ENCODE results near the gene OBSL1.

OBSL1 gene

GRCh38 chr2:219571311-219572236 lies at the start of gene OBSL1:
Gene OBSL1, minus strand, starts transcription at chr2:219571539. Its CDS starts 307 bp downstream, at chr2:219571232.
- no peak for DNase-seq (ENCODE audit: low read depth in 3 of 3)

- no peak for DNase-seq (ENCODE audit: low read depth in 3 of 3)
These were observed 49.2 kb upstream of the OBSL1 start for GRCh38 chr2:219620546-219620945.

- no peak for DNase-seq (ENCODE audit: low read depth in 3 of 3)
These were observed 47.9 kb upstream of the OBSL1 start for GRCh38 chr2:219619235-219619634.

- no peak for DNase-seq (ENCODE audit: low read depth in 3 of 3)
These were observed 47.4 kb upstream of the OBSL1 start for GRCh38 chr2:219618733-219619122.

GRCh38 chr2:219616550-219616949 lies 45.2 kb upstream of the OBSL1 start:
- no peak for DNase-seq (ENCODE audit: low read depth in 3 of 3)

GRCh38 chr2:219615894-219616293 lies 44.6 kb upstream of the OBSL1 start:
- no peak for DNase-seq (ENCODE audit: low read depth in 3 of 3)

- DNase-seq (ENCODE audit: low read depth in 3 of 3), result no peak
These were observed 43.7 kb upstream of the OBSL1 start for GRCh38 chr2:219615036-219615435.

GRCh38 chr2:219614076-219614860 lies 42.9 kb upstream of the OBSL1 start:
- no peak for DNase-seq (ENCODE audit: low read depth in 3 of 3)

- no peak for DNase-seq (ENCODE audit: low read depth in 3 of 3)
These were observed 42.2 kb upstream of the OBSL1 start for GRCh38 chr2:219613461-219614070.

- DNase-seq (ENCODE audit: low read depth in 3 of 3), result no peak
These were observed 41.4 kb upstream of the OBSL1 start for GRCh38 chr2:219612577-219613286.

GRCh38 chr2:219611866-219612576 lies 40.7 kb upstream of the OBSL1 start:
- DNase-seq (ENCODE audit: low read depth in 3 of 3), result no peak

GRCh38 chr2:219611306-219611705 lies 40.0 kb upstream of the OBSL1 start:
- DNase-seq (ENCODE audit: low read depth in 3 of 3), result no peak

- no peak for DNase-seq (ENCODE audit: low read depth in 3 of 3)
These were observed 37.9 kb upstream of the OBSL1 start for GRCh38 chr2:219609149-219609750.

GRCh38 chr2:219608399-219608964 lies 37.1 kb upstream of the OBSL1 start:
- no peak for DNase-seq (ENCODE audit: low read depth in 3 of 3)

GRCh38 chr2:219607931-219608330 lies 36.6 kb upstream of the OBSL1 start:
- DNase-seq (ENCODE audit: low read depth in 3 of 3), result no peak

GRCh38 chr2:219605607-219605954 lies 34.2 kb upstream of the OBSL1 start:
- DNase-seq (ENCODE audit: low read depth in 3 of 3), result no peak

- no peak for DNase-seq (ENCODE audit: low read depth in 3 of 3)
These were observed 32.4 kb upstream of the OBSL1 start for GRCh38 chr2:219603771-219604170.

GRCh38 chr2:219598308-219599078 lies 27.2 kb upstream of the OBSL1 start:
- DNase-seq (ENCODE audit: low read depth in 3 of 3), result no peak

GRCh38 chr2:219597552-219598307 lies 26.4 kb upstream of the OBSL1 start, which contains the start of gene STK11IP:
Gene STK11IP, plus strand, starts transcription at chr2:219597857. Its CDS starts 263 bp downstream, at chr2:219598120.
- peak; percentile 75 to 81 (median 80) for DNase-seq (ENCODE audit: low read depth in 3 of 3)

Data from stimulated activated CD4-positive, alpha-beta T cell treated with anti-CD3 and anti-CD28 coated beads, TNF-alpha, amount 100 ng/mL, for 4 hours (primary cell).